Activated B cell treated with CpG ODN at 0.5 μM for 24 hours (primary cell): Measurements from ENCODE around the gene LAMC3. TPM values are rescaled to one million over a fixed set of nuclear protein-coding genes. Genes with fewer than 3 reads are reported as not detected.

ENCODE experiments used
- ATAC-seq: fragments of 200-7000 bp; cut with Tn5 transposase; one replicate; pipeline ENCODE4 v1.10.0; 2021; ENCODE audit warnings: low read depth, mild to moderate bottlenecking, moderate library complexity
- CTCF ChIA-PET: fragments of 350-600 bp; sonication (Branson Sonifier 250); formaldehyde crosslinking; loops from one replicate; lab custom pipeline; 2021; ENCODE audit warnings: antibody characterized with exemption; lab: Charles Lee
- POLR2A ChIA-PET: fragments of 350-600 bp; sonication (Branson Sonifier 250); formaldehyde crosslinking; loops from one replicate; lab custom pipeline; 2021; ENCODE audit warnings: antibody characterized with exemption; lab: Charles Lee
- DNase-seq: peaks from one replicate; pipeline ENCODE4 v3.0.0; 2022
- H3K27ac Mint-ChIP-seq: one replicate; pipeline ENCODE4 v1.8.0; 2020; ENCODE audit warnings: mixed read lengths
- H3K27me3 Mint-ChIP-seq: one replicate; pipeline ENCODE4 v1.8.0; 2021; ENCODE audit warnings: mixed read lengths
- H3K36me3 Mint-ChIP-seq: one replicate; pipeline ENCODE4 v1.8.0; 2021; ENCODE audit warnings: low read depth, mixed read lengths
- H3K4me1 Mint-ChIP-seq: one replicate; pipeline ENCODE4 v1.8.0; 2021; ENCODE audit warnings: mixed read lengths
- H3K4me3 Mint-ChIP-seq: one replicate; pipeline ENCODE4 v1.8.0; 2020; ENCODE audit warnings: mild to moderate bottlenecking, mixed read lengths
- H3K9me3 Mint-ChIP-seq: one replicate; pipeline ENCODE4 v1.8.0; 2020; ENCODE audit warnings: mixed read lengths
- intact Hi-C: fragments of 100-400 bp; cut with micrococcal nuclease; formaldehyde crosslinking; loops from one replicate; pipeline ENCODE4 v1.15.1; 2024
- total RNA-seq: library from RNA; stranded (reverse); gene quantifications from 2 replicates; pipeline ENCODE4 v1.2.3, GENCODE V29; 2022
- TF ChIP-seq, protein P1 (sequence below): fragments of 200-600 bp; IDR thresholded peaks from one replicate; pipeline ENCODE4 v1.8.0; 2022; ENCODE audit warnings: antibody characterized with exemption, mild to moderate bottlenecking

LAMC3 gene
- total RNA-seq, 1 donor from 2014 or later, result not detected

- Mint-ChIP-seq H3K36me3 (no peaks in the 10 kb centered on the region), H3K27ac (no peak overlapping the region), H3K9me3 (no peaks in the 10 kb centered on the region), H3K4me1 (no peaks in the 10 kb centered on the region), H3K4me3 (no peak overlapping the region), H3K27me3 (peaks cover 7% of the 10 kb centered on the region)
- intact Hi-C loops, result no loop called here
- ChIA-PET CTCF (no interaction called here), POLR2A (no interaction called here)
- no peak for ATAC-seq
- no peak for DNase-seq
- TF ChIP-seq, protein P1, sequence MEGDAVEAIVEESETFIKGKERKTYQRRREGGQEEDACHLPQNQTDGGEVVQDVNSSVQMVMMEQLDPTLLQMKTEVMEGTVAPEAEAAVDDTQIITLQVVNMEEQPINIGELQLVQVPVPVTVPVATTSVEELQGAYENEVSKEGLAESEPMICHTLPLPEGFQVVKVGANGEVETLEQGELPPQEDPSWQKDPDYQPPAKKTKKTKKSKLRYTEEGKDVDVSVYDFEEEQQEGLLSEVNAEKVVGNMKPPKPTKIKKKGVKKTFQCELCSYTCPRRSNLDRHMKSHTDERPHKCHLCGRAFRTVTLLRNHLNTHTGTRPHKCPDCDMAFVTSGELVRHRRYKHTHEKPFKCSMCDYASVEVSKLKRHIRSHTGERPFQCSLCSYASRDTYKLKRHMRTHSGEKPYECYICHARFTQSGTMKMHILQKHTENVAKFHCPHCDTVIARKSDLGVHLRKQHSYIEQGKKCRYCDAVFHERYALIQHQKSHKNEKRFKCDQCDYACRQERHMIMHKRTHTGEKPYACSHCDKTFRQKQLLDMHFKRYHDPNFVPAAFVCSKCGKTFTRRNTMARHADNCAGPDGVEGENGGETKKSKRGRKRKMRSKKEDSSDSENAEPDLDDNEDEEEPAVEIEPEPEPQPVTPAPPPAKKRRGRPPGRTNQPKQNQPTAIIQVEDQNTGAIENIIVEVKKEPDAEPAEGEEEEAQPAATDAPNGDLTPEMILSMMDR, result no peak
Observed at GRCh38 chr9:131027872-131028179, 18.9 kb downstream of the LAMC3 start.

- Mint-ChIP-seq H3K27me3 (peaks cover 5% of the 10 kb centered on the region), H3K4me3 (no peak overlapping the region), H3K9me3 (no peaks in the 10 kb centered on the region), H3K27ac (no peak overlapping the region), H3K36me3 (no peaks in the 10 kb centered on the region), H3K4me1 (no peaks in the 10 kb centered on the region)
- intact Hi-C loops, result no loop called here
- DNase-seq (no peak), ATAC-seq (no peak)
- POLR2A ChIA-PET, result no interaction called here
- CTCF ChIA-PET, result no interaction called here
- TF ChIP-seq, protein P1, result no peak
Observed at GRCh38 chr9:131028221-131028884, 19.4 kb downstream of the LAMC3 start.

- ATAC-seq (no peak), DNase-seq (no peak)
- Mint-ChIP-seq H3K4me3 (no peak overlapping the region), H3K36me3 (no peaks in the 10 kb centered on the region), H3K9me3 (no peaks in the 10 kb centered on the region), H3K4me1 (no peaks in the 10 kb centered on the region), H3K27ac (no peak overlapping the region), H3K27me3 (peaks cover 5% of the 10 kb centered on the region)
- intact Hi-C loops, result no loop called here
- CTCF ChIA-PET, result no interaction called here
- TF ChIP-seq, protein P1, result no peak
- POLR2A ChIA-PET, result no interaction called here
Observed at GRCh38 chr9:131028931-131029573, 20.1 kb downstream of the LAMC3 start.

DNA sequence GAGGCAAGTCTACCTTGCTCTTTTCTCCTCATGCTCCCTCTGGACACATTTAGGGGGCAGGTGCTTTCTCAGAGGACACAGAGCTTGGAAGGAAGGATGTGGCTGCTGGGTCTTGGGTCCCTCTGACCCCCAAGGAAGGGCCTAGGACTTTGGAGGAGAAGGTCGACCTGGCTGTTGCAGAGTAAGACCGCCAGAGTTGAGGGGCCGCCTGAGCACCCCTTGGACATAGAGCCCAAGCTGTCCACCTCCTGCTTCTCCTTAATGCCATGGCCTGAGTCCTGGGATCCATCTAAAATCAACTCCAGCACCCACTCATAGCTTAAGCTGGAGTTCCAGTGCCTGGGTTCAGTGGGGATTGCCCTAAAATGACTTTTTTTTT, 20.6 kb downstream of the LAMC3 start:
- TF ChIP-seq, protein P1, result no peak
- peaks cover 5% of the 10 kb centered on the region for H3K27me3 Mint-ChIP-seq
- DNase-seq (no peak), ATAC-seq (no peak)
- ChIA-PET POLR2A (no interaction called here), CTCF (no interaction called here)
- no peak overlapping the region for H3K27ac Mint-ChIP-seq
- no peak overlapping the region for H3K4me3 Mint-ChIP-seq
- no peaks in the 10 kb centered on the region for H3K4me1 Mint-ChIP-seq
- H3K9me3 Mint-ChIP-seq, result no peaks in the 10 kb centered on the region
- intact Hi-C loops, result no loop called here
- no peaks in the 10 kb centered on the region for H3K36me3 Mint-ChIP-seq

- Mint-ChIP-seq H3K36me3 (no peaks in the 10 kb centered on the region), H3K4me1 (no peaks in the 10 kb centered on the region), H3K27ac (no peak overlapping the region), H3K9me3 (no peaks in the 10 kb centered on the region), H3K27me3 (peaks cover 5% of the 10 kb centered on the region), H3K4me3 (no peak overlapping the region)
- DNase-seq (no peak), ATAC-seq (no peak)
- POLR2A ChIA-PET, result no interaction called here
- intact Hi-C loops, result no loop called here
- CTCF ChIA-PET, result interaction anchor here (1.5 kb wide), 1 partner anchor 161 kb away, joined by 3 read pairs; no protein-coding TSS in a partner anchor
- TF ChIP-seq, protein P1, result no peak
Observed at GRCh38 chr9:131030239-131031004, 21.4 kb downstream of the LAMC3 start.
